GM23248 (cell line): Measurements from ENCODE around the gene ACTN1. TPM values are rescaled to one million over a fixed set of nuclear protein-coding genes. Genes with fewer than 3 reads are reported as not detected.

Source experiments
- DNase-seq: peaks from one replicate; pipeline ENCODE4 v3.0.0-alpha.2; 2015
- H2AFZ ChIP-seq: fragments of 200-600 bp; sonication (generic); 2 replicates; pipeline ENCODE4 v1.6.1; 2016; ENCODE audit warnings: antibody characterized with exemption
- H3F3A ChIP-seq: fragments of 200-600 bp; sonication (generic); 2 replicates; pipeline ENCODE4 v1.6.1; 2016; ENCODE audit warnings: mild to moderate bottlenecking, antibody characterized with exemption, mixed run types; ENCODE audit not compliant: insufficient read depth
- H3K27ac ChIP-seq: fragments of 200-600 bp; sonication (generic); 2 replicates; pipeline ENCODE4 v1.5.1; 2016; ENCODE audit warnings: mild to moderate bottlenecking
- H3K27me3 ChIP-seq: fragments of 200-600 bp; sonication (generic); replicated peaks from 2 replicates; pipeline ENCODE4 v1.6.1; 2016; ENCODE audit warnings: mild to moderate bottlenecking; ENCODE audit not compliant: insufficient read depth
- H3K36me3 ChIP-seq: fragments of 200-600 bp; sonication (generic); 2 replicates; pipeline ENCODE4 v1.6.1; 2016; ENCODE audit warnings: low read depth, mild to moderate bottlenecking
- H3K4me1 ChIP-seq: fragments of 200-600 bp; sonication (generic); 2 replicates; pipeline ENCODE4 v1.6.1; 2016; ENCODE audit warnings: mild to moderate bottlenecking; ENCODE audit not compliant: insufficient read depth
- H3K4me2 ChIP-seq: fragments of 200-600 bp; sonication (generic); one replicate; pipeline ENCODE4 v1.6.1; 2016; ENCODE audit warnings: mild to moderate bottlenecking; ENCODE audit not compliant: unreplicated experiment
- H3K4me3 ChIP-seq: fragments of 200-600 bp; sonication (generic); 2 replicates; pipeline ENCODE4 v1.5.1; 2016; ENCODE audit warnings: mild to moderate bottlenecking
- H3K79me2 ChIP-seq: fragments of 200-600 bp; sonication (generic); 2 replicates; pipeline ENCODE4 v1.6.1; 2016; ENCODE audit warnings: mild to moderate bottlenecking; ENCODE audit not compliant: insufficient read depth
- H3K9ac ChIP-seq: fragments of 200-600 bp; sonication (generic); 2 replicates; pipeline ENCODE4 v1.6.1; 2016; ENCODE audit warnings: mild to moderate bottlenecking
- H3K9me2 ChIP-seq: fragments of 200-600 bp; sonication (generic); 2 replicates; pipeline ENCODE4 v1.6.1; 2016; ENCODE audit warnings: mixed run types, mild to moderate bottlenecking, moderate library complexity; ENCODE audit not compliant: insufficient read depth
- H3K9me3 ChIP-seq: fragments of 200-600 bp; sonication (generic); one replicate; pipeline ENCODE4 v1.6.1; 2017; ENCODE audit warnings: low read depth
- H4K20me1 ChIP-seq: fragments of 200-600 bp; sonication (generic); 2 replicates; pipeline ENCODE4 v1.6.0; 2016; ENCODE audit not compliant: insufficient read depth
- EZH2 ChIP-seq: fragments of 200-600 bp; sonication (generic); IDR thresholded peaks from 2 replicates; pipeline ENCODE4 v1.6.1; 2018; ENCODE audit warnings: antibody characterized with exemption, mild to moderate bottlenecking; ENCODE audit not compliant: insufficient read depth, poor library complexity, severe bottlenecking
- EZH2phosphoT487 ChIP-seq: fragments of 200-600 bp; sonication (generic); IDR thresholded peaks from 2 replicates; pipeline ENCODE4 v1.6.1; 2018; ENCODE audit warnings: antibody characterized with exemption, moderate library complexity, mild to moderate bottlenecking, low read depth; ENCODE audit not compliant: insufficient read depth
- WGBS, 2 experiments: methylation state at CpG; one replicate each; pipeline ENCODE4 v1.1.6; 2015 to 2017; ENCODE audit warnings: low lambda C conversion rate in 2 of 2, low coverage in 1 of 2; ENCODE audit errors: missing lambda C conversion rate in 2 of 2; 5-methylcytosine and 5-hydroxymethylcytosine counted together
- in situ Hi-C: fragments of 300-500 bp; cut with MboI; formaldehyde crosslinking; loops from 2 replicates; pipeline ENCODE4 v1.15.0; 2020
- polyA plus RNA-seq: library from polyadenylated mRNA; unstranded; fragments of >200 nt; fragmentation: Nextera tagmentation; extraction: Ambion mirVana; gene quantifications from 2 replicates; pipeline ENCODE4 v1.2.1, GENCODE V29; 2016
- total RNA-seq: library from RNA; depleted of rRNA; stranded (reverse); fragments of >200 nt; shearing (Covaris generic); gene quantifications from 2 replicates; pipeline ENCODE4 v1.2.3, GENCODE V29; 2014

Gene ACTN1
- total and polyA plus RNA-seq, 2 experiments from 2014 or later: 403 to 597 TPM

DNA sequence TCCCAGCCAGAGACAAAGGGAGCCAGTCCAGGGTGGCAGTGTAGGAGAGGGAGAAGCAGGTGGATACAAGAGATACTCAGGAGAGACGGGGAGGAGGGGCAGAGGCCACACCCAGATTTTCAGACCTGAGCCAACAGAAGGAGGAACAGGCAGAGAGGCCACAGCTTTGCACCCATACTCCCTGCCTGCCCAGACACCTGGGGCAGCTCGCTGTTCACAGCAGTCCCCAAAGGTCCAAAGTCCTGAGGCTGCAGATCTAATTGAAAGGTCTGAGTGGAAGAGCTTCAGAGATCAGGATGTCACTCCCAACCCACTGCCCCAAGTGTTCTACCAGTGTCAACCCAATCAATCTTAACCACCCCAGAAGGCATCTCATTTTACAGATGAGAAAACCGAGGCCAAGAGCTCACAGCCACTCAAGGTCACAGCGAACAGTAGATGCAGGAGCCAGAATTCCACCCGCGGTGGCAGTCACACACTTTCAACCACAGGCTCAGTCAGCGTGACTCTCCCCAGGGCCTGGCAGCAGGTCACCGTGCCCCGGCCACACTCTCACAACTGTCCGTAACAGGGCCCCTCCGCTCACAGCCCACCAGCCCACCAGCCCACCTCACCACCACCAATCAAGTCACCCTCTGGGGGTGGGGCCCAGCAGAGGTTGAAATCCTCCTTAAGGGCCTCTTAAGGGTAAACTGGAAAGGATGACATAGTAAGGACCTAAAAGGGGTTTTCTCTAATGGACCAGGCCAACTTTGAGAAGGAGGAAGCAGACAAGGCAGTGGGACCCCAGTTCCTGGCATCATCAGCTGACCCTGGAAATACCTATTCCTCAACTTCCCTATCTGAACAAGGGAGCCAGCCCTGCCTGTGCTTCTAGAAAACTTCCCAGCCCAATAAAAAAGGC, 33.3 kb downstream of the ACTN1 start:
- in situ Hi-C loops: no loop called here

DNA sequence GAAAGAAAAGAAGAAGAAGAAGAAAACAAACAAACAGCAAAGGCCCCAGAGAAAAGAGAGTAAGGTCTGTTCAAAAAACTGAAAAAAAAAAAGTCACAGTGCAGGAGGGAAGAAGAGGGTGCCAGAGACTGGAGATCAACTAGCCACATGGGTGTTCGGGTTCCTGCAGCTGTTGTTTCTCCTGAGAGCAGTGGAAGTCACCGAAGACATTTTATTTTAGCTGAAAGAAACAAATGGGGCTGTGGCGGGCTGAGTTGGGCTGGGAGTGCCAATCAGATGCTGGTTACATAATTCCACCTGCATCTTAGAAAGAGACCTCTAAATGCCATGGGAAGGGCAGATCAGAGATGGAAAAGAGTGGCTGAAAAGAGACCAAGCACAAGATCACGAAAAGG, 33.9 kb downstream of the ACTN1 start:
- H3K27ac ChIP-seq: no peak overlapping the region
- H3K9me2 ChIP-seq: no peaks in the 10 kb centered on the region
- H4K20me1 ChIP-seq: peaks cover 39% of the 10 kb centered on the region; the same call in 1 of the 2 replicates
- H2AFZ ChIP-seq: no peak overlapping the region
- no peak overlapping the region for H3K4me2 ChIP-seq
- no peak for TF ChIP-seq EZH2phosphoT487
- no peak for TF ChIP-seq EZH2
- no peaks in the 10 kb centered on the region for H3K36me3 ChIP-seq
- H3K27me3 ChIP-seq: no peaks in the 10 kb centered on the region
- 97 to 98% methylated on average over 4 of the region's 4 CpGs for WGBS, 2 experiments
- peaks cover 100% of the 10 kb centered on the region for H3K79me2 ChIP-seq
- DNase-seq: no peak
- H3K9me3 ChIP-seq: no peaks in the 10 kb centered on the region
- peaks cover 82% of the 10 kb centered on the region for H3F3A ChIP-seq
- H3K4me3 ChIP-seq: no peak overlapping the region
- in situ Hi-C loops: no loop called here
- H3K4me1 ChIP-seq: peaks cover 77% of the 10 kb centered on the region
- no peak overlapping the region for H3K9ac ChIP-seq

More for the DNA sequence above, 33.3 kb downstream of the ACTN1 start:
- Histone ChIP-seq H3K4me1 (peaks cover 76% of the 10 kb centered on the region), H4K20me1 (peaks cover 39% of the 10 kb centered on the region; the same call in 1 of the 2 replicates), H3F3A (peaks cover 79% of the 10 kb centered on the region), H3K79me2 (peaks cover 100% of the 10 kb centered on the region), H3K27ac (no peak overlapping the region), H3K27me3 (no peaks in the 10 kb centered on the region), H3K4me3 (no peak overlapping the region), H3K9ac (no peak overlapping the region), H3K4me2 (no peak overlapping the region), H3K9me3 (no peaks in the 10 kb centered on the region), H3K36me3 (no peaks in the 10 kb centered on the region), H2AFZ (no peak overlapping the region), H3K9me2 (no peaks in the 10 kb centered on the region)
- DNase-seq: no peak
- TF ChIP-seq EZH2 (no peak), EZH2phosphoT487 (no peak)
- 92 to 93% methylated on average over 9 to 10 of the region's 11 CpGs for WGBS, 2 experiments

DNA sequence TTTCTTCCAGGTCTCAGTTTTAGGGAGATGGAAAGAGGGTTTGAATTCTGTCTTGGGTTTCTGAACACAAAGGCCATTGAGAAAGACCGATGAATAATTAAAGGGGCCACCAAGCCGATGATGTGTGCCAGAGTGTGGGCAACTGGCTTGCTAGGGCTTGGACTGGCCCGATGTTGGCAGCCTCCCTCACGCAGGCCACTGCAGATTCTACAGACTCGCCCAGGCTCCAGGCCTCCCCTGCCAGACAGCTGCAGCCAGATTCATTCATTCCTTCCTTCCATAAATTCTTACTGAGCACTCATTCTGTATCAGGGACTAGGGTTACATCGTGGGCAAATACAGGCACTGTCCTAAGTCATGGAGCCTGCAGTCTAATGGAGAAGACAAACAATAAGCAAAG, 34.9 kb downstream of the ACTN1 start:
- Histone ChIP-seq H3K4me3 (no peak overlapping the region), H3K9ac (no peak overlapping the region), H3K4me1 (peaks cover 80% of the 10 kb centered on the region)

DNA sequence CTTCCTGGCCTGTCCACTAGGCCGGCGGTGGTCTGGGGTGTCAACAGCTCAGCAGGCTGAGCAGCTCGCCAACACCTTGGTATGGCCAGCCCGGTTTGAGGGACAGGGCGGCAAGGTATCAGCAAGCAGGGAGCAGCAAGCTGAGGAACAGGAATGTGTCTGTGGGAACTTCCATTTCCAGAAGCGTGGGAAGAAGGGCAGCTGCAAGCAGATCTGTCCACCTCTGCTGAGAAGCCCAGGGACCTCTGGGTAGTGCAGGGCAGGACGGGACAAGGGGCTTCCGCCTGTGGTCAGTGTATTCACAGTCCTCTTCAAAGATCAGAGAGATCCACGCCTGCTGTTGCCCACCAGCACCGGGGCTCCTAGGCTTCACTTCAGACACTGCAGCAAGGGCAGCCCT, 36.0 kb downstream of the ACTN1 start:
- no peak overlapping the region for H3K4me2 ChIP-seq
- H3F3A ChIP-seq: peaks cover 82% of the 10 kb centered on the region
- in situ Hi-C loops: no loop called here
- no peaks in the 10 kb centered on the region for H3K9me2 ChIP-seq
- H3K4me1 ChIP-seq: peaks cover 80% of the 10 kb centered on the region
- peaks cover 97% of the 10 kb centered on the region for H3K79me2 ChIP-seq
- no peaks in the 10 kb centered on the region for H3K9me3 ChIP-seq
- no peaks in the 10 kb centered on the region for H3K27me3 ChIP-seq
- no peak for DNase-seq
- no peak overlapping the region for H3K4me3 ChIP-seq
- no peak overlapping the region for H3K9ac ChIP-seq
- no peak for TF ChIP-seq EZH2
- no peak overlapping the region for H2AFZ ChIP-seq
- H4K20me1 ChIP-seq: peaks cover 26% of the 10 kb centered on the region; the same call in 1 of the 2 replicates
- peak overlapping the region; percentile 75 for H3K27ac ChIP-seq
- no peaks in the 10 kb centered on the region for H3K36me3 ChIP-seq
- 91 to 96% methylated on average over 9 to 10 of the region's 10 CpGs for WGBS, 2 experiments

More for the DNA sequence above, 34.9 kb downstream of the ACTN1 start:
- peaks cover 97% of the 10 kb centered on the region for H3K79me2 ChIP-seq
- H3K27ac ChIP-seq: peak overlapping the region; percentile 75
- no peak overlapping the region for H3K4me2 ChIP-seq
- WGBS, 2 experiments: 35 to 43% methylated on average over 6 of the region's 6 CpGs
- H3K9me3 ChIP-seq: no peaks in the 10 kb centered on the region
- H3F3A ChIP-seq: peaks cover 81% of the 10 kb centered on the region
- H3K9me2 ChIP-seq: no peaks in the 10 kb centered on the region
- H4K20me1 ChIP-seq: peaks cover 32% of the 10 kb centered on the region; the same call in 1 of the 2 replicates
- no peak for TF ChIP-seq EZH2
- in situ Hi-C loops: no loop called here
- no peaks in the 10 kb centered on the region for H3K27me3 ChIP-seq
- DNase-seq: no peak
- H3K36me3 ChIP-seq: no peaks in the 10 kb centered on the region
- H2AFZ ChIP-seq: no peak overlapping the region
